Mononuclear cell (primary cell): ENCODE data around the gene EIF2A. TPM values are rescaled to one million over a fixed set of nuclear protein-coding genes. Genes with fewer than 3 reads are reported as not detected.
A peak's percentile ranks its signal among the peaks of the same experiment; 100 is the strongest.
"Not testable (repeated sequence)": the region's sequence is repeated elsewhere in the genome, so short reads cannot be mapped to it uniquely, and the experiment has no call there.

Experiments used
- H3K27me3 ChIP-seq: 2 replicates; pipeline ENCODE4 v1.6.0; 2011; ENCODE audit warnings: low read length, control low read depth; ENCODE audit not compliant: insufficient read depth
- H3K4me1 ChIP-seq: 2 replicates; pipeline ENCODE4 v1.5.1; 2011; ENCODE audit warnings: mild to moderate bottlenecking, low read length, control low read depth; ENCODE audit not compliant: insufficient read depth
- H3K4me3 ChIP-seq: 2 replicates; pipeline ENCODE4 v1.5.1; 2011; ENCODE audit warnings: mild to moderate bottlenecking, low read length, moderate library complexity
- H3K9me3 ChIP-seq: 2 replicates; pipeline ENCODE4 v1.5.1; 2011; ENCODE audit warnings: low read depth, mild to moderate bottlenecking, control low read depth, low read length
- total RNA-seq: library from RNA; depleted of rRNA; stranded (reverse); fragments of >200 nt; gene quantifications from one replicate; pipeline ENCODE4 v1.2.3, GENCODE V29; 2012

EIF2A gene
- total RNA-seq, 1 donor: 246 TPM

GRCh38 chr3:150603153-150603979 lies 56.8 kb downstream of the EIF2A start, which contains the start of gene SELENOT:
Gene SELENOT (plus strand): TSS chr3:150603321. CDS start chr3:150603363, 42 bp downstream.
- no peaks in the 10 kb centered on the region for H3K9me3 ChIP-seq
- H3K4me1 ChIP-seq: peaks cover 57% of the 10 kb centered on the region
- H3K27me3 ChIP-seq: no peaks in the 10 kb centered on the region
- peak within 1 kb of the TSS; percentile 60 for H3K4me3 ChIP-seq

GRCh38 chr3:150603980-150604319 lies 57.4 kb downstream of the EIF2A start:
- H3K27me3 ChIP-seq: no peaks in the 10 kb centered on the region
- H3K9me3 ChIP-seq: no peaks in the 10 kb centered on the region
- peak overlapping the region; percentile 60 for H3K4me3 ChIP-seq
- peaks cover 56% of the 10 kb centered on the region for H3K4me1 ChIP-seq

- peak overlapping the region; percentile 18 for H3K4me3 ChIP-seq
- no peaks in the 10 kb centered on the region for H3K27me3 ChIP-seq
- H3K4me1 ChIP-seq: peaks cover 63% of the 10 kb centered on the region
- H3K9me3 ChIP-seq: no peaks in the 10 kb centered on the region
Observed at GRCh38 chr3:150605998-150606641, 59.5 kb downstream of the EIF2A start.

- Histone ChIP-seq H3K4me3 (no peak overlapping the region), H3K27me3 (no peaks in the 10 kb centered on the region), H3K9me3 (no peaks in the 10 kb centered on the region), H3K4me1 (peaks cover 59% of the 10 kb centered on the region)
Observed at GRCh38 chr3:150607267-150608065, 60.9 kb downstream of the EIF2A start.

GRCh38 chr3:150609988-150610387 lies 63.4 kb downstream of the EIF2A start:
- no peaks in the 10 kb centered on the region for H3K27me3 ChIP-seq
- H3K9me3 ChIP-seq: no peaks in the 10 kb centered on the region
- no peak overlapping the region for H3K4me3 ChIP-seq
- peaks cover 53% of the 10 kb centered on the region for H3K4me1 ChIP-seq

GRCh38 chr3:150610785-150611184 lies 64.2 kb downstream of the EIF2A start:
- H3K9me3 ChIP-seq: no peaks in the 10 kb centered on the region
- no peaks in the 10 kb centered on the region for H3K27me3 ChIP-seq
- peaks cover 46% of the 10 kb centered on the region for H3K4me1 ChIP-seq
- no peak overlapping the region for H3K4me3 ChIP-seq

- H3K4me3 ChIP-seq: no peak overlapping the region
- no peaks in the 10 kb centered on the region for H3K27me3 ChIP-seq
- H3K9me3 ChIP-seq: no peaks in the 10 kb centered on the region
- H3K4me1 ChIP-seq: peaks cover 38% of the 10 kb centered on the region
Observed at GRCh38 chr3:150611666-150612065, 65.1 kb downstream of the EIF2A start.

GRCh38 chr3:150612494-150612893 lies 65.9 kb downstream of the EIF2A start:
- Histone ChIP-seq H3K4me3 (no peak overlapping the region), H3K4me1 (peaks cover 31% of the 10 kb centered on the region), H3K9me3 (no peaks in the 10 kb centered on the region), H3K27me3 (no peaks in the 10 kb centered on the region)

- no peaks in the 10 kb centered on the region for H3K27me3 ChIP-seq
- peaks cover 27% of the 10 kb centered on the region for H3K4me1 ChIP-seq
- H3K4me3 ChIP-seq: no peak overlapping the region
- no peaks in the 10 kb centered on the region for H3K9me3 ChIP-seq
Observed at GRCh38 chr3:150613034-150613433, 66.4 kb downstream of the EIF2A start.

- Histone ChIP-seq H3K4me1 (peaks cover 26% of the 10 kb centered on the region), H3K4me3 (no peak overlapping the region), H3K9me3 (no peaks in the 10 kb centered on the region), H3K27me3 (no peaks in the 10 kb centered on the region)
Observed at GRCh38 chr3:150613709-150614480, 67.3 kb downstream of the EIF2A start.

GRCh38 chr3:150620002-150620689 lies 73.6 kb downstream of the EIF2A start:
- Histone ChIP-seq H3K4me1 (peaks cover 3% of the 10 kb centered on the region), H3K9me3 (no peaks in the 10 kb centered on the region), H3K27me3 (no peaks in the 10 kb centered on the region), H3K4me3 (no peak overlapping the region)

GRCh38 chr3:150622955-150623354 lies 76.4 kb downstream of the EIF2A start:
- H3K27me3 ChIP-seq, H3K4me1 ChIP-seq, H3K4me3 ChIP-seq, H3K9me3 ChIP-seq: not testable (repeated sequence)

- Histone ChIP-seq H3K9me3 (no peaks in the 10 kb centered on the region), H3K4me1 (peaks cover 3% of the 10 kb centered on the region), H3K27me3 (no peaks in the 10 kb centered on the region), H3K4me3 (no peak overlapping the region)
Observed at GRCh38 chr3:150623945-150624344, 77.4 kb downstream of the EIF2A start.
